ENCODE results near the gene PCSK7.
"Not testable (repeated sequence)": the region's sequence is repeated elsewhere in the genome, so short reads cannot be mapped to it uniquely, and the experiment has no call there.

Gene PCSK7

DNA sequence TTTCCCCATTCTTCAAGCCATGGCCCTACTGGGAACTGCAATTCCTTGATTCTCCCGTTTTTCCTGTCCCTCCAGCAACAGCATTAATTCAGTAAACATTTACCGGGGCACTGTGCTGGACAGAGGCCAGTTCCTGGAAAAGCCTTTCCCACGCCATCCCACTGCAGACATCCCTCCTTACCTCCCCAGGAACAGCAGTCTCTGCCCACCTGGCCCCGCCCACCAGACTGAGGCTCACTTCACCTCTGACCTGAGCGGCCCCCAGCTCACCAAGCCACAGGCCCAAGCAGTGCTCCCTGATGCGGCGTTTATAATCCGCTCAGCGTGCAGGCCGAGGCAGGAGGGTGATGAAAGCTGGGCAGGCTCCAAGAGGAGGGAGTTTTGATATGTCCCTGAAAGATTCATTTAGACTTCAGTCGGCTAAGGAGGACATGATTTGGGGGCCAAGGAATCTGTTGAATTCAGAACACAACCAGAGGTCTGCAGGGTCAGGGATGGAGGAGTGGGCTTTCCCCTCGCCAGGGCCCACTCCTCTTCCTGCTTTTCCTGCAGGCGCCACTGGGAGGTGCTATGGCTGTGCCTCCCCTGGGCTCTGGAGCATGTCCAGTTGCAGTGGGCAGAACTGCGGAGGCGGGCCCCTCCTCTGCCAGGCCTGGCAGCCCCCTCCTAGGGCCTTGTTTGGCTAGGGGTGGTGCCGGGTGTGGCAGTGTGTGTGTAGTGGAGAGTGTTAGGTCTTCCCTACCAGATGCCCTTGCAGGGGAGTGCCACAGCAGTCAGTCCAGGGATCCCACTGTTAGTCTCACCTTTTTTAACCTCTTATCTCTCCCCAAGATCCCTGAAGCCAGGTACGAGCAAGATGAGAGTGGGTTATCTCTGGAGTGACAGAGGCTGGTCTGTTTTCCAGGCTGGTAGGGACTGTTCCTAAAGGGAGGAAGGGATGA is 34.1 kb downstream of the PCSK7 start:
- no peak for DNase-seq

- no peak for DNase-seq
Measured at GRCh38 chr11:117197006-117197405, 34.9 kb downstream of the PCSK7 start.

GRCh38 chr11:117195761-117196160 is 36.1 kb downstream of the PCSK7 start:
- DNase-seq, result no peak

DNA sequence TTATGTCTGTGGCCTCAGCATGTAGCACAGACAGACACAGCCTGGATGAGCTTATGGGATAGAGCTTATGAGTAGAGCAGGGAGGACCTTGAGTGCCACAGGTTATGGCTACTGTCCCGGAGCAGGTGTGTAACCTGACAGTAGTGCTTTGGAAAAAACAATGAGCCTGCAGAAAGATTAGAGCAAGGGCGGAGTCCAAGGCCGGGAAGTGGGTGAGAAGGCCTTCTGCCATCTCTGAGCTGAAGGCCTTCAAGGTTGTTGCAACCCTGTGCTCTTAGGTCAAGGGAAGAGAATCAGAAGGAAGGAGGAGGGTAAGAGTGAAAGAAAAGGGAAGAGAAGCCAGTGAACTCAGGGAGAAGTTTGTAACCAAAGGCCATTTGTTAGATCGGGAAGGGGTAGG is 36.6 kb downstream of the PCSK7 start:
- DNase-seq, result no peak

DNA sequence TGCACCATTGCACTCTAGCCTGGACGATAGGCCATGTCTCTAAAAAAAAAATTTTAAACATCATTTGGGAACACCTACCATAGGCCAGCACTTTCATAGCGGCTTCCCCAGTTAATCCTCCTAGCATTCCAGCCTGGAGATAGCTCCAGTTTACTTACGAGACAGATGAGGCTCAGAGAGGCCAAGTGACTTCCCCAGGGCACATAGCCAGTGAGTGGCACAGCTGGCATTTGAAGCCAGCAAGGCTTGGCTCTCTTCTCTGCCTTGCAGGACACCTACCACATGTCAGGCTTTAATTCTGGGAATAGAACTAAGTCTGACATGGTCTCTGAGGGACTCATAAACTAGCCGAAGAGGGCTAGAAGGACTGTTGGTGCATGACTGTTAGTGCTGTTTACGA is 37.6 kb downstream of the PCSK7 start:
- no peak for DNase-seq

GRCh38 chr11:117193130-117194020 is 38.5 kb downstream of the PCSK7 start:
- no peak for DNase-seq

- no peak for DNase-seq
Measured at GRCh38 chr11:117192401-117192875, 39.4 kb downstream of the PCSK7 start.

GRCh38 chr11:117191680-117192400 is 40.0 kb downstream of the PCSK7 start:
- DNase-seq, result no peak

DNA sequence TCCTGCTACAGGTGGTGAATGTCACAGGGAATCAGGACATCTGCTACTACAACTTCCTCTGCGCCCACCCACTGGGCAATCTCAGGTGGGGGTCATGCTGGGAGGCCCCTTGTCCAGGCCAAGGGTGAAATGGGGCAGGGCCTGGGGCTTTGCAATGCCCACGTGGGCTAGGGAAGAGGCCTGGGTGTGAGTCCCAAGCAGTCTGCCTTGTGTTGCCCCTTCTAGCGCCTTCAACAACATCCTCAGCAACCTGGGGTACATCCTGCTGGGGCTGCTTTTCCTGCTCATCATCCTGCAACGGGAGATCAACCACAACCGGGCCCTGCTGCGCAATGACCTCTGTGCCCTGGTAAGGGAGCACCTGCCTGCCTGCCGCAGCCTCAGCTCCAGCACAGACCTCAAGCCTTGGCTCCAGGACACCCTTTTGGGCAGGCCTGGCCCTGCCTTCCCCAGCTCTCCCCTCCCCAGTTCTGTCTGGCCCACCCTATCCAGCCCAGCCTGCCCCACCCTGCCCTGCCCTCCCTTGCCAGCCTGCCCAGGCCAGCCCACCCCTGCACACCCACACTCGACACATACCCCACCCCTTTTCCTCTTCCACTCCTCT is 41.8 kb downstream of the PCSK7 start:
- no peak for DNase-seq

GRCh38 chr11:117189191-117189940 is 42.5 kb downstream of the PCSK7 start:
- no peak for DNase-seq

DNA sequence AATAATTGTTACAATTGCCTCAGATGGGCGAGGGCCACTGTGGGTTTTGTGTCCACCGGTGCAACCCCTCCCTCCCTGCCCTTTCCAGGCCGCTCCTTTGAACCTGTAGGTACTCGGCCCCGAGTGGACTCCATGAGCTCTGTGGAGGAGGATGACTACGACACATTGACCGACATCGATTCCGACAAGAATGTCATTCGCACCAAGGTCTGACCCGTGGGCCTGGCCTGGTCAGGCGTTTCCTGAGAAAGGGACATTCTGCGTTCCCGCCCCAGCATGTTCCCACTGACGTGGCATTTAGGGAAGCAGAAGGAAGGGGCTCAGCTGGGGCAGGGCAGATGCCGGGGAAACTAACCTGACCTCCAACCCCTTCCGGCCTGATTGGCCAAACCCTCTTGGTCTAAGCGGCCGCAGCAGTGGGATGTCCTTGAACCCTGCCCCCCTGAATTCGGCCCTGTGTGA is 43.2 kb downstream of the PCSK7 start:
- DNase-seq, result no peak

DNA sequence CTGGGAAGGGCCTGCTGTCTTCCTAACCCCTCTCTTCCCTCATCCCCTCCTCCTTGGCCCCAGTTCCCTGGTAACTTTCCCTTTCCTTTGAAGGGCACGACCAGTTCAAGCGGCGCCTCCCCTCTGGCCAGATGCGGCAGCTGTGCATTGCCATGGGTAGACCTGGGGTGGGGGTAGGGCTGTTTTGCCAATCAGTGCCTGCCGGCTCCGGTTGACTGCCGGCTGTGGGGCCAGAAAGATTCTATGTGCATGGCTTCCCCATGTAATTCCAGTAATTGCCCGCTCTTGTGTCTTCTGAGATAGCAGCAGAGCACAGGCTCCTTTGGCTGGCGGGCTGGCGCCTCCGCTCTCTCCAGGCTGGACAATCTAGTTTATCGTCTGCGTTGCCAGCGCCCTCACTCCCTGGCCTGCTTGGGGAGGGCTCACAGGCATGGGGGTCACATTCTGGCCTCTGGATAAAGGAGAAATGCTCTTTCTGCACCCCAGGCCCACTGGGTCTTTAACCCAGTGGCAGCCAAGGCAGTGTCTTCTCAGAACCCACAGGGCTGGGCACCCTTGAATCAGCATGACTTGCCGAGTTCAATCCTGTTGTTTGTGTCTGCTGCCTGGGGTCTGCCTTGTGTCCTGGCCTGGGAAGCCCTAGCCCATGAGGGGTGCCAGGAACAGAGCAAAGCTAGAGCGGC is 43.9 kb downstream of the PCSK7 start:
- DNase-seq, result no peak

GRCh38 chr11:117187428-117187798 is 44.5 kb downstream of the PCSK7 start:
- DNase-seq, result no peak

GRCh38 chr11:117187007-117187406 is 44.9 kb downstream of the PCSK7 start:
- DNase-seq, result no peak

- no peak for DNase-seq
Measured at GRCh38 chr11:117186431-117186761, 45.5 kb downstream of the PCSK7 start.

DNA sequence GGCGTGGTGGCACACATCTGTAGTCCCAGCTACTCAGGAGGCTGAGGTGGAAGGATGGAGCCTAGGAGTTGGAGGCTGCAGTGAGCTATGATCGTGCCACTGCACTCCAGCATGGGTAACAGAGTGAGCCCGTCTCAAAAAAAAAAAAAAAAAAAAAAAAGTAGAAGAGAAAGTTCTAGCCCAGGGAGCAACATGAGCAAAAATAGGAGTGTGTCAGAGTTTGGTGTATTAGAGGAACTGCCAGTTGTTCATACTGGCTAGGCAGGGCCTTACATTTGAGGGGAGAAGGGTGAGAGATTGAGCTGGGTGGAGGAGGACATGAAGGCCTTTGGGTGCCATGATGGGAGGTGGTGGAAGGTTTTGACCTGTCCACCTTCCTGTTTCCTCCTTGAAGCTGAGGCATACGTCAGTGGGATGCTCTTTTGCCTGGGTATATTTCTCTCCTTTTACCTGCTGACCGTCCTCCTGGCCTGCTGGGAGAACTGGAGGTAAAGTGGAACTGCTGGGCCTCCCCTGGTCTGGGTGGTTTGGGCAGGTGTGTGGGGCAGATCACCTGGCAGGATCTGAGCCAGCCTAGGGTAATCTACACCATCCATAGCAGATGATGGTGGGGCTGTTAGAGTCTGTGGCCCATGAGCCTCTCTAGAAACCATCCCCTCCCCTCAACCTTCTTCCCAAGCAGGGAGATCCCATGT is 46.0 kb downstream of the PCSK7 start:
- DNase-seq, result no peak

DNA sequence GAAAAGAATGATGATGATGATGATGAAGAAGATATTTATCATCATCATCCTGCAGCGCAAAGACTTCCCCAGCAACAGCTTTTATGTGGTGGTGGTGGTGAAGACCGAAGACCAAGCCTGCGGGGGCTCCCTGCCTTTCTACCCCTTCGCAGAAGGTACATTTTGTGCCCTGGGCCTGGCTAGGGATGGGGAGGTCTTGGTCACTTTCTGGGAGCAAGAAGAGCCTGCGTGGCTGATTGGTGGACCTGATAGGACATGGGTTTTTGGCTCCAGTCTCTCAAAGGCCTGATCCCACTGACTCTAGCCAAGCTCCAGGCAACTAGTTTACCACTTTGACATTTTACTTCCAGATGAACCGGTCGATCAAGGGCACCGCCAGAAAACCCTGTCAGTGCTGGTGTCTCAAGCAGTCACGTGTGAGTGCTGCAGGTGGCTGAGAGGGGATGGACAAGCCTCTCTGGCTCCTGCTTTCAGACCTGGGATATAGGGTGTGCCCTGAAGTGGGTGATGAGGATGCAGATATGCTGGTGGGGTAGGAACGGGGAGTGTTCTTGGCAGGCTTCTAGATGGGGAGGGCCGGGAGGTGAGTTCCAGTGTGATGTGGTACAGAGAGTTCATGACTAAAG is 48.0 kb downstream of the PCSK7 start:
- peak; percentile 83 for DNase-seq

GRCh38 chr11:117183178-117183577 is 48.7 kb downstream of the PCSK7 start:
- DNase-seq, result not testable (repeated sequence)

GRCh38 chr11:117182551-117182935 is 49.3 kb downstream of the PCSK7 start:
- DNase-seq, result no peak
